Measurements from ENCODE around the gene UBE2O. TPM values are rescaled to one million over a fixed set of nuclear protein-coding genes. Genes with fewer than 3 reads are reported as not detected.
"Not testable (repeated sequence)": the region's sequence is repeated elsewhere in the genome, so short reads cannot be mapped to it uniquely, and the experiment has no call there.

Gene UBE2O
- total RNA-seq, 2 experiments from 2014 or later, result 37.7 to 38.4 TPM

DNA sequence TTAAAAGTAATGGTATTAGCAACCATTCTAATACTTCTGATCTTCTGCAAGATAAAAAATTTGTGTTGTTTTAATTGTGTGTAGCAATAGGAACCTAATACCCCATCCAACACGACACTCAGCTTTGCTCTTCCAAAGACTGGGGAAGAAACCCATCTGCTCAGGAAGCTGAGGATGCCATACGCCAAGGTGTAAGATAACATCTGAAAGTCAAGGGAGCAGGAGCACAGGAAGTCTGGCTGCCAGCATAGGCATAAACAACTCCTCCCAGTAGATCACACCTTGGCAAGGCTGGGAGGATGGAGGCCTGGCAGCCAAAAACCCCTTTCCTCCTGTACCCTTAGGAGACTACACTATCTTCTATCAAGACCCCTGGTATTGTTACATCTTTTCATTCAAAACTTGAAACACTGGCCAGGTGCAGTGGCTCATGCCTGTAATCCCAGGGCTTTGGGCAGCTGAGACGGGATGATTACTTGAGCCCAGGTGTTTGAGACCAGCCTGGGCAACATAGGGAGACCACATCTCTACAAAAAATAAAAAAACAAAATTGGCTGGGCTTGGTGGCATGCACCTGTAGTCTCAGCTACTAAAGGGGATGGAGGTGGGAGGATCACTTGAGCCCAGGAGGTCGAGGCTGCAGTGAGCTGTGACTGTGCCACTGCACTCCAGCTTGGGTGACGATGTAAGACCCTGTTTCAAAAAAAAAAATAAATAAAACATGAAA lies 74.2 kb downstream of the UBE2O start:
- no peak overlapping the region for H3K27ac Mint-ChIP-seq
- peaks cover 2% of the 10 kb centered on the region for H3K4me1 Mint-ChIP-seq
- no peaks in the 10 kb centered on the region for H3K9me3 Mint-ChIP-seq
- DNase-seq, result no peak
- no peak overlapping the region for H3K4me3 Mint-ChIP-seq
- H3K36me3 Mint-ChIP-seq, result no peaks in the 10 kb centered on the region
- H3K27me3 Mint-ChIP-seq, result no peaks in the 10 kb centered on the region

DNA sequence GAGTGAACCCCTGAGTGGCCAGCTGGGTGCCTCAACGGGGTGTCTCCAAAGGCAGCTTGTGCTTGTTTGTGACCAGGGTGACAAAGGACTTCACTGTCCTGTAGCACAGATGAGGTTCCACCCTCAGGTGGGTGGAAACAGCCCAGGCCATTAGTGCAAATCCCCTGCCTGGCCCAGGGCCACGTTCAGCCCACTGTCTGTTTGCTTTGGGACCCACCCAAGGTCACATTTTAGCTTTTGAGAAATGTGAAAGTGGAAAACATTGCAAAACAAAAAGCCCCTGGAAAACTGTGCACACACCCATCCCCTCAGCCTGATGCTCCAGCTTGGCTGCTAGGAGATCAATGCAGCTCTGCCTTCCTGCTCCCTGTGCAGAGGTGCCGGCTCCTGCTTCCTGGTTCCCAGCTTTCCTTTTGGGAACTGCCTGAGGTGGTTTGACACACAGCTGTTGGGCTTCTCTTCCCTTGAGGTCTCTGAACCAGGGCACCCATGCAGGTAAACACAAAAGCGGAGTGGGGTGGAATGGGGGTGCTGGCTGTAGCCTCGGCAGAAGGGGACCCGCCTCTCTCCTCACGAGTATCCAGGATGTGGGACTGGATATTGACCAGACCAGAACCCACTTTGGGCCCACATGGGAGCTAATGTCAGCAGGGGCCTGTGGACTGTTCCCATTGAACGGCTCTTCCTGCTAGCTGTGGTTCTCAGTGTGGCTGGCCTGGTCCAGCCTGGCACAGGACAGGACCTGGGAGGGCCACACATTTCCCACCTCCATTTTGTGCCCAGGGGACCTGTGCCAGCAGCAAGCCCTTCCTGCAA lies 76.4 kb downstream of the UBE2O start:
- no peaks in the 10 kb centered on the region for H3K27me3 Mint-ChIP-seq
- H3K27ac Mint-ChIP-seq, result no peak overlapping the region
- H3K36me3 Mint-ChIP-seq, result no peaks in the 10 kb centered on the region
- H3K9me3 Mint-ChIP-seq, result no peaks in the 10 kb centered on the region
- no peak for DNase-seq
- H3K4me1 Mint-ChIP-seq, result peaks cover 3% of the 10 kb centered on the region
- no peak overlapping the region for H3K4me3 Mint-ChIP-seq

DNA sequence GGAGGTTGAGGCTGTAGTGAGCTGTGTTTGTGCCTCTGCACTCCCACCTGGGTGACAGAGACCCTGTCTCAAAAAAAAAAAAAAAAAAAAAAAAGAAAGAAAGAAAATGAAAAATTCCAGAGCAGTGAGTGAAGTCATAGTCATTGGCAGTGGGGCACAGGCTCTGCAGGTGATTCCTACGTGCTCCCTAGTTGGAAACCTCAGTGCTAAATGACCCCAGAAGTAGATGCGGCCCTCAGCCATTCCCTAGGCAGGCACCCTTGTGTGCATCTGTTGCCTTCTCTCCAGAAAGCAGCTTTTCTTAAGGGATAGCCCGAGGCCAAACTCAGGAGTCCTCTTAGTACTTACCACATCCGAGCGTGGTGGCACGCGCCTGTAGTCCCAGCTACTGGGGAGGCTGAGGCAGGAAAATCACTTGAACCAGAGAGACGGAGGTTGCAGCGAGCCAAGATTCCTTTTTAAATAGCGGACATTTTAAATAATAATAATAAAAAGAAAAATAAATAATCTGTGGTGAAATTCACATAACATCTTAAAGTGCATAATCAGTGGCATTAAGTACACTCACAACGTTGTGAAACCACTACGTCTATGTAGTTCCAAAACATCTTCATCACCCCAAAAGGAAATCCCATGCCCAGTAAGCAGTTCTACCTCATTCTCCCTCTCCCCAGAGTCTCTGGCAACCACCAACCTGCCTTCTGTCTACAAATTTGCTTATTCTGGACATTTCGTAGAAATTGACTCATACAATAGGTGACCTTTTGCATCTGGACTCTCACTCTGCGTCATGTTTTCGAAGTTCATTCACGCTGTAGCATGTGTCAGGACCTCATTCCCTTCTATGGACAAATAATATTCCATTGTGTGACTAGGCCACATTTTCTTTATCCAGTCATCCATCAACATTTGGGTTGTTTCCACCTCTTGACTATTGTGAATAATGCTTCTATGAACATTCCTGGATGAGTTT lies 81.0 kb downstream of the UBE2O start:
- H3K9me3 Mint-ChIP-seq, result no peaks in the 10 kb centered on the region
- no peaks in the 10 kb centered on the region for H3K27me3 Mint-ChIP-seq
- peaks cover 3% of the 10 kb centered on the region for H3K4me1 Mint-ChIP-seq
- H3K36me3 Mint-ChIP-seq, result no peaks in the 10 kb centered on the region
- H3K4me3 Mint-ChIP-seq, result no peak overlapping the region
- no peak overlapping the region for H3K27ac Mint-ChIP-seq
- DNase-seq, result no peak

DNA sequence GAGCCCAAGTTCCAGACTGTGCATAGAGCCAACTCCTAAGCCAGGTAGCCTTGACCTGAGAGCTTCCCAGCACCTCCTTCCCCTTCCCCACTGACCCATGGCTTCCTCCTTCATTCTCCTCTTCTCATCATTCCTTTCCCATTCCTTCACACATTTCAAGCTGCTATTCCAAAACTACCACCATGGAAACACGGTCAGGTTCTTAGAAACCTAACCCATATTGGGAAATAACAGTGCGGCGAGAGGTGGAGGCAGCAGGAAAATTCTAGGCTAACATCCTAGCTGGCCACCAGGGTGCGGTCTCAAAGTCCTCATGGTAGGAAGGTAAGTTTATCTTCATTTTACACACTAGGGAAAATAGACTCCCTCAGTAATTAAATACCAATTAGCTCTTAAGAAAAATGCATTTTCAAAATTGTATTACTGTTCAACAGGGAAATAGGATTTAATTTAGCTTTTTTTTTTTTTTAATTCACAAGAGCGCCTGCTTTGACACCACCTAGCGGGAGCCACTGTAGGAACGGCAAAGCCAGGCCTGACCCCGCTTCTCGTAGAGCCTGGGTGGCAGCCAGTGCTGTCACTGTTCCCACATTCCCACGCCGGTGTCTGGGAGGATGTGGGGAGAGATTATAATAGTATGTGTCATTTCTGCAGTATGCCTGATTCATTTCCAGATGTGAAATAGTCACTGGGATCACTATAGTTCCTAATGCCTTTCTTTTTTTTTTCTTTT lies 82.5 kb downstream of the UBE2O start:
- no peak overlapping the region for H3K27ac Mint-ChIP-seq
- H3K36me3 Mint-ChIP-seq, result no peaks in the 10 kb centered on the region
- no peak overlapping the region for H3K4me3 Mint-ChIP-seq
- no peaks in the 10 kb centered on the region for H3K9me3 Mint-ChIP-seq
- no peaks in the 10 kb centered on the region for H3K27me3 Mint-ChIP-seq
- no peak for DNase-seq
- peaks cover 4% of the 10 kb centered on the region for H3K4me1 Mint-ChIP-seq

DNA sequence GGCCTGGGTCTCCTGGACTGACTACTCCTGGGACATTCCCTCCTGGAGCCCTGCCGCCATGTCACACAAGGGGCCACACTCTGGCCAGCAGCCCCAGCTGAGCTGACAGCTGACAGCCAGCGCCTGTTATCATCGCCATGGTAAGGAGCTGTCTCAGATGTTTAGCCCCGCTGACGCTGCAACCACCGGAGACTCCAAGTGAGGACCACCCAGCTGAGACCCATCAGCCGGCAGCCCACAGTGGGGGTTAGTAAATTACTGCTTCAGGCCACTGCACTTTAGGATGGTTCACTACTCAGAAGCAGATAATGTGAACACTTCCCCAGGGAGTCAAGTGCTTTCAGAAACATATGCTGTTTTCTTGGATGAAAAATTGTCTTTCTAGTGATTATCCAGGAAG lies 83.1 kb downstream of the UBE2O start:
- Mint-ChIP-seq H3K27me3 (no peaks in the 10 kb centered on the region), H3K9me3 (no peaks in the 10 kb centered on the region), H3K27ac (no peak overlapping the region), H3K4me3 (no peak overlapping the region), H3K36me3 (no peaks in the 10 kb centered on the region), H3K4me1 (peaks cover 4% of the 10 kb centered on the region)
- DNase-seq, result no peak

DNA sequence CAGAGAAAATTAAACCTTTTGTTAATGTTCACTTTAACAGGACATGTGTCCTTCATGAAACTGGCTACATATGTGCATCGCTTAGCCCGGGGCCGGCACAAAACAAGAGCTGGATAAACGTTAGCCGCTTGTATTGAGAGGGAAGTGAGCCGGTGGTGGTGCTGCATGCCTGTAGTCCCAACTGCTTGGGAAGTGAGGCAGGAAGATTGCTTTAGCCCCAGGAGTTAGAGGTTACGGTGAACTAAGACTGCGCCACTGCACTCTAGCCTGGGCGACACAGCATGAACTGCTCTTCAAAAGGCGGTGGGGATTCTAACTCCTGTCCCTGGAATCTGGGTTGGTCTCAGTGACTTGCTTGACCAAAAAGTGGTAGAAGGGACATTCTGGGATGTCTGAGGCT lies 83.6 kb downstream of the UBE2O start:
- H3K4me1 Mint-ChIP-seq, result peaks cover 4% of the 10 kb centered on the region
- no peaks in the 10 kb centered on the region for H3K36me3 Mint-ChIP-seq
- no peaks in the 10 kb centered on the region for H3K27me3 Mint-ChIP-seq
- no peaks in the 10 kb centered on the region for H3K9me3 Mint-ChIP-seq
- no peak overlapping the region for H3K27ac Mint-ChIP-seq
- no peak for DNase-seq
- no peak overlapping the region for H3K4me3 Mint-ChIP-seq

DNA sequence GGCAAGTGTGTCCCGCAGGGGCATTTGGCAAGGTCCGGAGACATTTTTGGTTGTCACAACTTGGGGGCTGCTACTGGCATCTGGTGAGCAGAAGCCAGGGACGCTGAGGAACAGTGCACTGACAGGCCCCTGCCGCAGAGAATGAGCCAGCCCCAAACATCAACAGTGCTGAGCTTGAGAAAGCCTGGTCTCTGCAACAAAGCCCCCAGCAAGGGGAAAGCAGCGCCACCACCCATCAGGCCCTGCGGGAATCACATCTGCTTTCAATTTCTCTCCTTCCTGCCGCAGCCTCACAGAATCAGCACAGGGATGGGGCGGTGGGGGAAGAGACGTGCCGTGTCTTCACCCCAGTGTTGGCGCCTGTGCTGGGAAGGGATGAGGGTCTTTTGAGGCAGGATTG lies 84.4 kb downstream of the UBE2O start:
- DNase-seq, result no peak
- no peaks in the 10 kb centered on the region for H3K36me3 Mint-ChIP-seq
- peaks cover 4% of the 10 kb centered on the region for H3K4me1 Mint-ChIP-seq
- no peaks in the 10 kb centered on the region for H3K27me3 Mint-ChIP-seq
- H3K4me3 Mint-ChIP-seq, result no peak overlapping the region
- H3K9me3 Mint-ChIP-seq, result no peaks in the 10 kb centered on the region
- no peak overlapping the region for H3K27ac Mint-ChIP-seq

DNA sequence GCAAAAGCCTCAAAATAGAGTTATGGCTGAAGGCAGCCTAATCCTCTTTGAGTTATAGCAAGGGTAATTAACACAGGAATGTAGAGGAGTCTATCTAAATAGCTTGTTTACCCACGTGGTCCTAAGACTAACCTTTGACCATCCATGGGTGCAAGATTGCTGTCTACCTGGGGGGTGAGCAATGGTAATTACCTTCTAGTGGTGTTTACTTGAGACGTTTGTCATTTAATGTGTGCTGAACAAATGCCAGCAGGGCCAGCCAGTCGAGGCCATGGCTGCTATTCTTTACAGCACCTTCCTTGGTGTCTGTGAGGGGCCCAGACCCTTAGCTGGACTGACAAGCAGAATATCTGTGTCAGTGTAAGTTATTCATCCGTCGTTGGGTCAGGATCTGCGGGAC lies 85.3 kb downstream of the UBE2O start:
- H3K4me3 Mint-ChIP-seq, result no peak overlapping the region
- no peak for DNase-seq
- no peaks in the 10 kb centered on the region for H3K36me3 Mint-ChIP-seq
- no peak overlapping the region for H3K27ac Mint-ChIP-seq
- no peaks in the 10 kb centered on the region for H3K27me3 Mint-ChIP-seq
- H3K4me1 Mint-ChIP-seq, result peaks cover 4% of the 10 kb centered on the region
- H3K9me3 Mint-ChIP-seq, result no peaks in the 10 kb centered on the region

DNA sequence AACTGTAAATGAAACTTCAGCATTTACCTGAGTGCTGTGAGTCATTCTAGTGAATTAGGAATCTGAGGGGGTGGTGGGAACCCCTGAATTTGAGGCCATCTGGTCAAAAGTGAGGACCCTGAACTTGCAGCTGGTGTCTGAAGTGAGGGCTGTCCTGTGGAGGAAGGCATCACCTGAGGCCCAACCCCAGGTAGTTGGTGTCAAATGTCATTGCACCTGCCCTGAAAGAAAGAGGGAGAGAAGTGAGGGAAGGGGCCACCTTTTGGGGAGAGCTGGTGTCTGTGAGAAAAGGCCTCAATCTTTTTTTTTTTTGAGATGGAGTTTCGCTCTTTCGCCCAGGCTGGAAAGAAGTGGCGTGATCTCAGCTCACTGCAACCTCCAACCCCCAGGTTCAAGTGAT lies 86.7 kb downstream of the UBE2O start:
- H3K9me3 Mint-ChIP-seq, result no peaks in the 10 kb centered on the region
- no peak for DNase-seq
- no peak overlapping the region for H3K4me3 Mint-ChIP-seq
- no peak overlapping the region for H3K27ac Mint-ChIP-seq
- no peaks in the 10 kb centered on the region for H3K36me3 Mint-ChIP-seq
- H3K27me3 Mint-ChIP-seq, result peaks cover 4% of the 10 kb centered on the region
- H3K4me1 Mint-ChIP-seq, result peaks cover 2% of the 10 kb centered on the region

DNA sequence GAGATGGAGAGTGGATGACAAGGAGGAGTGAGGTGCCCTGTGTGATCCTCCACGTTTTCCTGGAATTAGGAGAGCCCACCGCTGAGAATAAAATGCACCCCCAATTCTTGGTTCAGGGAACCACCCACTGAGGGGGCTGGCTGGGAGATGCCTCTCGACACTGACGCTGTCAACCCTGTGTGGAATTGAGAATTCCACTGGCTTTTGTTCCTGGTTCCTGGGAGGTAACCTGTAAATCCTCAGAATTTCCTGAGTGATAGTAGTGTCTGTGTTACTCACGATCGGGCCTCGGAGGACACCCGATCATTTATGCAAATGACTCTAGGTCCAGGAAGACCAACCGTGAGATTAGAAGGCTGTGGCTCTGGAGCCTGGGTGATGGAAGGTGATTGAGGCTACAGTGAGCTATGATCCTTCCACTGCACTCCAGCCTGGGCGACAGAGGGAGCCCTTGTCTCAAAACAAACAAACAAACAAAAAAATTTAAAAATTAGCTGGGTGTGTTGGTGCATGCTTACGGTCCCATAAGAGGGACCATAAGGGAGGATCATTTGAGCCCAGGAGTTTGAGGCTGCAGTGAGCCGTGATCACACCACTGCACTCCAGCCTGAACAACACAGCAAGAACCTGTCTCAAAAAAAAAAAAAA lies 87.6 kb downstream of the UBE2O start:
- H3K27me3 Mint-ChIP-seq, result peaks cover 4% of the 10 kb centered on the region
- H3K4me3 Mint-ChIP-seq, result no peak overlapping the region
- peaks cover 2% of the 10 kb centered on the region for H3K4me1 Mint-ChIP-seq
- H3K27ac Mint-ChIP-seq, result no peak overlapping the region
- DNase-seq, result no peak
- no peaks in the 10 kb centered on the region for H3K36me3 Mint-ChIP-seq
- no peaks in the 10 kb centered on the region for H3K9me3 Mint-ChIP-seq

DNA sequence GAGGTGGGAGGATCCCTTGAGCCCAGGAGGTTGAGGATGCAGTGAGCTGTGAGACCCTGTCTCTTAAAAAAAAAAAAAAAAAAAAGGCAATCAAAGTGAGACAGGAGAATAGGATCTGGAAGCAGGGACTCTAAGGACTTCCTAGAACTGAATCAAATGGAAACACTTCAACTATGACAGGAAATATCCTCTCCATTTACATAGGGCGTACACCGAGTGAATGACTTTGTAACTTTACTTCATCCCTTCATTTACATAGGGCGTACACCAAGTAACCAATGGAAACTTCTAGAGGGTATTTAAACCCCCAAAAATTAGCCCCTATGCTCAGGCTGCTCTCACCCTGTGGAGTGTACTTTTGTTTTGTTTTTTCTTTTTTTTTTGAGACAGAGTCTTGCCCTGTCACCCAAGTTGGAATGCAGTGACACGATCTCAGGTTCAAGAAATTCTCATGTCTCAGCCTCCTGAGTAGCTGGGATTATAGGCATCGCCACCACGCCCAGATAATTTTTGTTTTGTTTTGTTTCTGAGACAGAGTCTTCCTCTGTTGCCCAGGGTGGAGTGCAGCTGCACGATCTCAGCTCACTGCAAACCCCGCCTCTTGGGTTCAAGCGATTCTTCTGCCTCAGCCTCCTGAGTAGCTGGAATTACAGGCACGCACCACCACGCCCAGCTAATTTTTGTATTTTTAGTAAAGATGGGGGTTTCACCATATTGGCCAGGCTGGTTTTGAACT lies 89.7 kb downstream of the UBE2O start:
- no peak for DNase-seq
- Mint-ChIP-seq H3K27me3 (peaks cover 4% of the 10 kb centered on the region), H3K36me3 (no peaks in the 10 kb centered on the region), H3K27ac (no peak overlapping the region), H3K9me3 (no peaks in the 10 kb centered on the region), H3K4me3 (no peak overlapping the region), H3K4me1 (peaks cover 2% of the 10 kb centered on the region)

DNA sequence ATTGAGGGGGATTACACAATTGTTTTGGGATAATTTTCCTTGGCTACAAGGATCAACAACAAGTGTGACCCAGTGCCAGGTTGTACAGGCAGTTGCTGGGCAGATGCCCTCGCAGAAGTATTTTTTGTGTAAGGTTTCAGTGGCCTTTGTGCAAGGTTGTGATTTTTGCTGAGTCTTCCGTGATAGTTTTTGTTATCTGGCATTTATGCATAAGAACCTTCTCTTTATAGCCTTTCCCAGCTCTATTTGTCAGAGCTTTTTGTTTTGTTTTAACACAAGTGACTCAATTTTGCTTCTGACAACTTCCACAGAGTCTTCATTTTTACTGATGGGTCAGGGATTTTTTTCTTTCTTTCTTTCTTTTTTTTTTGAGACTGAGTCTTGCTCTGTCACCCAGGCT lies 92.5 kb downstream of the UBE2O start:
- DNase-seq, result no peak
- peaks cover 4% of the 10 kb centered on the region for H3K27me3 Mint-ChIP-seq
- H3K27ac Mint-ChIP-seq, result no peak overlapping the region
- H3K36me3 Mint-ChIP-seq, result no peaks in the 10 kb centered on the region
- peaks cover 2% of the 10 kb centered on the region for H3K4me1 Mint-ChIP-seq
- no peak overlapping the region for H3K4me3 Mint-ChIP-seq
- H3K9me3 Mint-ChIP-seq, result no peaks in the 10 kb centered on the region

DNA sequence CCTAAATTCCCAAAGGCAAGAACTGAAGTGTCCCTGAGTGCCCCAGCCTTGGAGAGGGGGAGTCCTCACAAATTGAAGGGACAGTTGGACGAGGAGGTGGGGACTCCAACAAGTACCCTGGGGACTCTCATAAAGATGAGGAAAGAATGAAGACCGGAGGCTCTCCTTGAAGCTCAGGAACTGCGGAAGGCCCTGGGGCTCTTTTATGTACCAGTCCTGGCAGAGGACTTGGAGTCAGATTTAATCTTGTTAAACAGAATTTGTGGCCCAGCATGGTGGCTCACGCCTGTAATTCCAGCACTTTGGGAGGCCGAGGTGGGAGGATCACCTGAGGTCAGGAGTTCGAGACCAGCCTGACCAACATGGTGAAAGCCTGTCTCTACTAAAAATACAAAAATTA lies 93.2 kb downstream of the UBE2O start:
- not testable (repeated sequence) for H3K4me1 Mint-ChIP-seq, DNase-seq, H3K4me3 Mint-ChIP-seq, H3K9me3 Mint-ChIP-seq, H3K36me3 Mint-ChIP-seq, H3K27ac Mint-ChIP-seq, H3K27me3 Mint-ChIP-seq

DNA sequence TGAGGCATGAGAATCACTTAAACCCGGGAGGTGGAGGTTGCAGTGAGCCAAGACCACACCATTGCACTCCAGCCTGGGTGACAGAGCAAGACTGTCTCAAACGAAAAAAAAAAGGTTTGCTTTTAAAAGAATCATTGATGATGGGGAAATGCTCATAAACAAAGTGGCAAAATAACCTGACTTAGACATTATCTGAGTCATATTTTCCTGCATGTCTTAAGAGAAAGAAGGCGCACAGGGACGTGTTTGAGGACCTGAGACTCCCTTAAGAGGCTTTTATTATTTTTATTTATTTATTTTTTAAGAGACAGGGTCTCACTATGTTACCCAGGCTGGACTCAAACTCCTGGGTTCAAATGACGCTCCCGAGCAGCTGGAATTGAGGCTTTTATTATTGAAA lies 93.6 kb downstream of the UBE2O start:
- no peaks in the 10 kb centered on the region for H3K9me3 Mint-ChIP-seq
- DNase-seq, result no peak
- H3K36me3 Mint-ChIP-seq, result no peaks in the 10 kb centered on the region
- peaks cover 4% of the 10 kb centered on the region for H3K27me3 Mint-ChIP-seq
- H3K4me3 Mint-ChIP-seq, result no peak overlapping the region
- peaks cover 7% of the 10 kb centered on the region for H3K4me1 Mint-ChIP-seq
- H3K27ac Mint-ChIP-seq, result no peak overlapping the region

Data from activated naive CD8-positive, alpha-beta T cell treated with anti-CD3 and anti-CD28 coated beads for 36 hours (primary cell).